Measurements from ENCODE around the gene TBC1D5.

Gene TBC1D5

GRCh38 chr3:17772556-17772955 is 30.1 kb upstream of the TBC1D5 start:
- in situ Hi-C loops (cut with HindIII; ENCODE audit: low sequenced_read_pairs) = no loop called here
- no peak for TF ChIP-seq CTCF (IDR thresholded peaks at IDR 0.05; ENCODE audit: low read depth, low read length)
- no peak for DNase-seq (ENCODE audit: low read depth, low spot score)
- no peak overlapping the region for H3K4me3 ChIP-seq (ENCODE audit: low read depth, low read length)

GRCh38 chr3:17771177-17772017 is 29.0 kb upstream of the TBC1D5 start:
- no peak overlapping the region for H3K4me3 ChIP-seq (ENCODE audit: low read depth, low read length)
- no peak for TF ChIP-seq CTCF (IDR thresholded peaks at IDR 0.05; ENCODE audit: low read depth, low read length)
- in situ Hi-C loops (cut with HindIII; ENCODE audit: low sequenced_read_pairs) = no loop called here
- no peak for DNase-seq (ENCODE audit: low read depth, low spot score)

GRCh38 chr3:17770682-17771081 is 28.3 kb upstream of the TBC1D5 start:
- in situ Hi-C loops (cut with HindIII; ENCODE audit: low sequenced_read_pairs) = no loop called here
- DNase-seq (ENCODE audit: low read depth, low spot score) = no peak

GRCh38 chr3:17765819-17766472 is 23.5 kb upstream of the TBC1D5 start:
- DNase-seq (ENCODE audit: low read depth, low spot score) = no peak
- TF ChIP-seq CTCF (IDR thresholded peaks at IDR 0.05; ENCODE audit: low read depth, low read length) = no peak
- in situ Hi-C loops (cut with HindIII; ENCODE audit: low sequenced_read_pairs) = no loop called here

More at GRCh38 chr3:17770682-17771081, 28.3 kb upstream of the TBC1D5 start:
- no peak for TF ChIP-seq CTCF (IDR thresholded peaks at IDR 0.05; ENCODE audit: low read depth, low read length)
- no peak overlapping the region for H3K4me3 ChIP-seq (ENCODE audit: low read depth, low read length)

GRCh38 chr3:17761563-17761962 is 19.1 kb upstream of the TBC1D5 start:
- no peak for DNase-seq (ENCODE audit: low read depth, low spot score)
- in situ Hi-C loops (cut with HindIII; ENCODE audit: low sequenced_read_pairs) = no loop called here

More at GRCh38 chr3:17765819-17766472, 23.5 kb upstream of the TBC1D5 start:
- H3K4me3 ChIP-seq (ENCODE audit: low read depth, low read length) = no peak overlapping the region

GRCh38 chr3:17759901-17760300 is 17.5 kb upstream of the TBC1D5 start:
- H3K4me3 ChIP-seq (ENCODE audit: low read depth, low read length) = no peak overlapping the region
- in situ Hi-C loops (cut with HindIII; ENCODE audit: low sequenced_read_pairs) = no loop called here
- no peak for TF ChIP-seq CTCF (IDR thresholded peaks at IDR 0.05; ENCODE audit: low read depth, low read length)
- no peak for DNase-seq (ENCODE audit: low read depth, low spot score)

More at GRCh38 chr3:17761563-17761962, 19.1 kb upstream of the TBC1D5 start:
- H3K4me3 ChIP-seq (ENCODE audit: low read depth, low read length) = no peak overlapping the region
- TF ChIP-seq CTCF (IDR thresholded peaks at IDR 0.05; ENCODE audit: low read depth, low read length) = no peak
